HepG2 (cell line): ENCODE results near the gene CNPY4. TPM values are rescaled to one million over a fixed set of nuclear protein-coding genes. Genes with fewer than 3 reads are reported as not detected.

ENCODE experiments used
- ARNT ChIP-seq: fragments of 450-650 bp; IDR thresholded peaks from 2 replicates; pipeline ENCODE4 v1.6.1; 2017
- ARNT2 ChIP-seq: sonication (generic); formaldehyde crosslinking; IDR thresholded peaks from 2 replicates; pipeline ENCODE4 v1.8.0; 2022; ENCODE audit warnings: mild to moderate bottlenecking, low read depth, missing genetic modification reagents, moderate library complexity
- CENPX ChIP-seq: sonication (generic); formaldehyde crosslinking; IDR thresholded peaks from 2 replicates; pipeline ENCODE4 v1.9.0; 2021; ENCODE audit warnings: mild to moderate bottlenecking, missing genetic modification reagents, moderate library complexity
- DR1 ChIP-seq: sonication (generic); formaldehyde crosslinking; IDR thresholded peaks from 2 replicates; pipeline ENCODE4 v1.8.0; 2021; ENCODE audit warnings: mild to moderate bottlenecking, missing genetic modification reagents, inconsistent platforms
- EP300 ChIP-seq, 3 experiments: sonication (generic) in 1 of 3; formaldehyde crosslinking in 1 of 3; IDR thresholded peaks; 2 replicates each; pipeline versions ENCODE4 v1.5.1 to v1.6.1; 2011 to 2020; ENCODE audit warnings: low read depth in 2 of 3, low read length in 2 of 3, borderline replicate concordance in 1 of 3, improper control_type of control experiment in 1 of 3, mild to moderate bottlenecking in 1 of 3, missing genetic modification reagents in 1 of 3, moderate library complexity in 1 of 3
- GPN1 ChIP-seq: sonication (generic); formaldehyde crosslinking; IDR thresholded peaks from 2 replicates; pipeline ENCODE4 v1.5.1; 2020; ENCODE audit warnings: missing genetic modification reagents, borderline replicate concordance
- RARA ChIP-seq: IDR thresholded peaks from 2 replicates; pipeline ENCODE4 v1.6.1; 2016; ENCODE audit warnings: missing genetic modification reagents, missing compliant biosample characterization
- SP140L ChIP-seq: sonication (generic); formaldehyde crosslinking; IDR thresholded peaks from 2 replicates; pipeline ENCODE4 v1.4.0; 2020; ENCODE audit warnings: missing genetic modification reagents, borderline replicate concordance
- STAG1 ChIP-seq: sonication (generic); formaldehyde crosslinking; IDR thresholded peaks from 2 replicates; pipeline ENCODE4 v1.4.0; 2020; ENCODE audit warnings: missing genetic modification reagents
- ZNF230 ChIP-seq: sonication (generic); formaldehyde crosslinking; IDR thresholded peaks from 2 replicates; pipeline ENCODE4 v1.4.0; 2020; ENCODE audit warnings: mild to moderate bottlenecking, missing genetic modification reagents
- ZNF761 ChIP-seq: sonication (generic); formaldehyde crosslinking; conservative IDR thresholded peaks from 2 replicates; pipeline ENCODE4 v1.4.0; 2020; ENCODE audit warnings: mild to moderate bottlenecking, missing genetic modification reagents
- ZNF766 ChIP-seq: sonication (generic); formaldehyde crosslinking; IDR thresholded peaks from 2 replicates; pipeline ENCODE4 v1.5.0; 2020; ENCODE audit warnings: missing genetic modification reagents, borderline replicate concordance
- ZNF891 ChIP-seq: sonication (generic); formaldehyde crosslinking; IDR thresholded peaks from 2 replicates; pipeline ENCODE4 v1.5.0; 2020; ENCODE audit warnings: mild to moderate bottlenecking, missing genetic modification reagents
- polyA plus RNA-seq, 8 experiments: library from polyadenylated mRNA; depleted of rRNA in 3 of 8; stranded (reverse) in 7 of 8; unstranded in 1 of 8; fragments of >200 nt; fragmentation: Illumina TruSeq in 4 of 8; extraction: Trizol in 4 of 8; gene quantifications; 2 replicates each; pipeline versions ENCODE4 v1.2.1 to v1.2.3, GENCODE V29; 2011 to 2016; ENCODE audit warnings: low read depth in 4 of 8, missing spikeins in 1 of 8, mixed read lengths in 1 of 8; ENCODE audit not compliant: insufficient read depth in 1 of 8
- total RNA-seq, 5 experiments: library from RNA; depleted of rRNA; stranded (reverse); fragments of >200 nt; fragmentation: Illumina TruSeq; extraction: Trizol; gene quantifications; 2 replicates each; pipeline ENCODE4 v1.2.3, GENCODE V29; 2016; ENCODE audit warnings: low read depth in 1 of 5
- TF ChIP-seq, protein P1 (sequence below): sonication (generic); formaldehyde crosslinking; IDR thresholded peaks from 2 replicates; pipeline ENCODE4 v1.9.0; 2022; ENCODE audit warnings: low read depth, missing genetic modification reagents
- TF ChIP-seq, protein P2 (sequence below): sonication (generic); formaldehyde crosslinking; IDR thresholded peaks from 2 replicates; pipeline ENCODE4 v1.9.0; 2021; ENCODE audit warnings: missing genetic modification reagents, mild to moderate bottlenecking, borderline replicate concordance
- TF ChIP-seq, protein P3 (sequence below): sonication (generic); formaldehyde crosslinking; IDR thresholded peaks from 2 replicates; pipeline ENCODE4 v1.8.1; 2022; ENCODE audit warnings: mild to moderate bottlenecking, missing genetic modification reagents
- TF ChIP-seq, protein P4 (sequence below), 2 experiments: fragments of 450-650 bp in 1 of 2; sonication (generic) in 1 of 2; formaldehyde crosslinking; IDR thresholded peaks; 2 replicates each; pipeline versions ENCODE4 v1.5.0 to v1.8.0; 2020 to 2022; ENCODE audit warnings: mild to moderate bottlenecking in 1 of 2, missing genetic modification reagents in 1 of 2
- TF ChIP-seq, protein P5 (sequence below): sonication (generic); IDR thresholded peaks from 2 replicates; pipeline ENCODE4 v1.6.1; 2016; ENCODE audit warnings: low read depth, borderline replicate concordance
- TF ChIP-seq, protein P6 (sequence below): IDR thresholded peaks from 2 replicates; pipeline ENCODE4 v1.6.1; 2016; ENCODE audit warnings: low read depth, control low read depth

Gene CNPY4
- total and polyA plus RNA-seq, 2 of the 13 experiments (the other 11 are each of a cell fraction or from before 2014, with no cell fraction given) = 6.2 to 12.7 TPM

DNA sequence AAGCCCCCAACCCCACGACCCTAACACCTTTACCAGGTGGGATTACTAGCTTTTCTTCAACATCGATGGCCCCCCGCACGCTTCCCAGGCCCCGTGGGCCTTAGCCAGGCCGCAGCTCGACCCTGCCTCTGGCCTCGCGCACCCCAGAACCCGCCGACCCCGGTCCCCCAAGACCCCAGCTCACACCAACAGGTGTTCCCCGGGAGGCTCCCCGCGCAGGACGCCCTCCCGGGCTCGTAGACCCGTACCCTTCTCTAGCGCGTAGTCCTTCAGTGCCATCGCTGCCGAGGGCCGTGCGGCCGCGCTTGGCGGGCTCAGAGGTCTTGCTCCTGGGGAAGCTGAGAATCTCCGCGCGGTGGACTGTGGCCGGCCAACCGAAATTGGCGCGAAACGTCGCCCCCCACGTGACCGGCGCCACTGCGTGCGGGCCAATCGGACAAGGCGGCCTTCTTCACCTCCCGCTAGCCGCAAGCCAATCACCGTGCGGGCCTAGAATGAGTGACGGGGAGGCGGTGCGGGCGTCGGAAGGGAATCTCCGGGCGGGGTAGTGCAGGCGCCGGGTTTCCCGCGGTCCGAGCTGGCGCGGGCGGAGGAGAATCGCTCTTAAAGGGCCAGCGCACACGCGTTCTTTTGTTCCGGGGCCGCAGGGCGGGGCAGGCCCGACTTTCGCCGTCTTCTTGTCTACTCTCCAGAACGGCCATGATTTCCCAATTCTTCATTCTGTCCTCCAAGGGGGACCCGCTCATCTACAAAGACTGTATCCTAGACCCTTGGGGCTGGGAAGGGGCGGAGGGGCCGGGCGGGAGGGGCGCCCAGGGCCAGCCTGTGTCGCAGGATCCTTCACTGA, 18.2 kb upstream of the CNPY4 start, which contains the start of the genes AP4M1 and MCM7 (continued):
- TF ChIP-seq RARA (no peak), ZNF891 (CRISPR knock-in tag) (no peak; the same call in 1 of the 2 replicates), GPN1 (CRISPR knock-in tag) (no peak), CENPX (CRISPR knock-in tag) (no peak), ARNT2 (CRISPR knock-in tag) (peak; percentile 87), ARNT (no peak), STAG1 (CRISPR knock-in tag) (no peak), DR1 (CRISPR knock-in tag) (peak; percentile 73), ZNF761 (CRISPR knock-in tag) (no peak), ZNF766 (CRISPR knock-in tag) (no peak), ZNF230 (no peak; the same call in 1 of the 2 replicates), SP140L (CRISPR knock-in tag) (no peak), EP300 (IDR thresholded peaks at IDR 0.05; ENCODE audit: low read depth in 2 of 2, low read length in 2 of 2) (peak in 1 of 2 experiments; percentile 23; a peak in 2 of 4 replicates), EP300 (CRISPR knock-in tag; IDR thresholded peaks at IDR 0.05; ENCODE audit: borderline replicate concordance) (no peak)
- TF ChIP-seq, protein P1, sequence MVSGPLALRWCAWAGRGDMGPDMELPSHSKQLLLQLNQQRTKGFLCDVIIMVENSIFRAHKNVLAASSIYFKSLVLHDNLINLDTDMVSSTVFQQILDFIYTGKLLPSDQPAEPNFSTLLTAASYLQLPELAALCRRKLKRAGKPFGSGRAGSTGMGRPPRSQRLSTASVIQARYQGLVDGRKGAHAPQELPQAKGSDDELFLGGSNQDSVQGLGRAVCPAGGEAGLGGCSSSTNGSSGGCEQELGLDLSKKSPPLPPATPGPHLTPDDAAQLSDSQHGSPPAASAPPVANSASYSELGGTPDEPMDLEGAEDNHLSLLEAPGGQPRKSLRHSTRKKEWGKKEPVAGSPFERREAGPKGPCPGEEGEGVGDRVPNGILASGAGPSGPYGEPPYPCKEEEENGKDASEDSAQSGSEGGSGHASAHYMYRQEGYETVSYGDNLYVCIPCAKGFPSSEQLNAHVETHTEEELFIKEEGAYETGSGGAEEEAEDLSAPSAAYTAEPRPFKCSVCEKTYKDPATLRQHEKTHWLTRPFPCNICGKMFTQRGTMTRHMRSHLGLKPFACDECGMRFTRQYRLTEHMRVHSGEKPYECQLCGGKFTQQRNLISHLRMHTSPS = 0 out of 2 replicates have a peak, but pooled peaks have one; percentile 46
- TF ChIP-seq, protein P2, sequence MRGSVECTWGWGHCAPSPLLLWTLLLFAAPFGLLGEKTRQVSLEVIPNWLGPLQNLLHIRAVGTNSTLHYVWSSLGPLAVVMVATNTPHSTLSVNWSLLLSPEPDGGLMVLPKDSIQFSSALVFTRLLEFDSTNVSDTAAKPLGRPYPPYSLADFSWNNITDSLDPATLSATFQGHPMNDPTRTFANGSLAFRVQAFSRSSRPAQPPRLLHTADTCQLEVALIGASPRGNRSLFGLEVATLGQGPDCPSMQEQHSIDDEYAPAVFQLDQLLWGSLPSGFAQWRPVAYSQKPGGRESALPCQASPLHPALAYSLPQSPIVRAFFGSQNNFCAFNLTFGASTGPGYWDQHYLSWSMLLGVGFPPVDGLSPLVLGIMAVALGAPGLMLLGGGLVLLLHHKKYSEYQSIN (CRISPR knock-in tag) = no peak
- TF ChIP-seq, protein P3, sequence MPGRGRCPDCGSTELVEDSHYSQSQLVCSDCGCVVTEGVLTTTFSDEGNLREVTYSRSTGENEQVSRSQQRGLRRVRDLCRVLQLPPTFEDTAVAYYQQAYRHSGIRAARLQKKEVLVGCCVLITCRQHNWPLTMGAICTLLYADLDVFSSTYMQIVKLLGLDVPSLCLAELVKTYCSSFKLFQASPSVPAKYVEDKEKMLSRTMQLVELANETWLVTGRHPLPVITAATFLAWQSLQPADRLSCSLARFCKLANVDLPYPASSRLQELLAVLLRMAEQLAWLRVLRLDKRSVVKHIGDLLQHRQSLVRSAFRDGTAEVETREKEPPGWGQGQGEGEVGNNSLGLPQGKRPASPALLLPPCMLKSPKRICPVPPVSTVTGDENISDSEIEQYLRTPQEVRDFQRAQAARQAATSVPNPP (CRISPR knock-in tag) = peak; percentile 71; the same call in 1 of the 2 replicates
- TF ChIP-seq, protein P4, sequence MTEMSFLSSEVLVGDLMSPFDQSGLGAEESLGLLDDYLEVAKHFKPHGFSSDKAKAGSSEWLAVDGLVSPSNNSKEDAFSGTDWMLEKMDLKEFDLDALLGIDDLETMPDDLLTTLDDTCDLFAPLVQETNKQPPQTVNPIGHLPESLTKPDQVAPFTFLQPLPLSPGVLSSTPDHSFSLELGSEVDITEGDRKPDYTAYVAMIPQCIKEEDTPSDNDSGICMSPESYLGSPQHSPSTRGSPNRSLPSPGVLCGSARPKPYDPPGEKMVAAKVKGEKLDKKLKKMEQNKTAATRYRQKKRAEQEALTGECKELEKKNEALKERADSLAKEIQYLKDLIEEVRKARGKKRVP (CRISPR knock-in tag; IDR thresholded peaks at IDR 0.05) = no peak
- TF ChIP-seq, protein P5, sequence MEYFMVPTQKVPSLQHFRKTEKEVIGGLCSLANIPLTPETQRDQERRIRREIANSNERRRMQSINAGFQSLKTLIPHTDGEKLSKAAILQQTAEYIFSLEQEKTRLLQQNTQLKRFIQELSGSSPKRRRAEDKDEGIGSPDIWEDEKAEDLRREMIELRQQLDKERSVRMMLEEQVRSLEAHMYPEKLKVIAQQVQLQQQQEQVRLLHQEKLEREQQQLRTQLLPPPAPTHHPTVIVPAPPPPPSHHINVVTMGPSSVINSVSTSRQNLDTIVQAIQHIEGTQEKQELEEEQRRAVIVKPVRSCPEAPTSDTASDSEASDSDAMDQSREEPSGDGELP = peak; percentile 12; the same call in 1 of the 2 replicates
- TF ChIP-seq, protein P6, sequence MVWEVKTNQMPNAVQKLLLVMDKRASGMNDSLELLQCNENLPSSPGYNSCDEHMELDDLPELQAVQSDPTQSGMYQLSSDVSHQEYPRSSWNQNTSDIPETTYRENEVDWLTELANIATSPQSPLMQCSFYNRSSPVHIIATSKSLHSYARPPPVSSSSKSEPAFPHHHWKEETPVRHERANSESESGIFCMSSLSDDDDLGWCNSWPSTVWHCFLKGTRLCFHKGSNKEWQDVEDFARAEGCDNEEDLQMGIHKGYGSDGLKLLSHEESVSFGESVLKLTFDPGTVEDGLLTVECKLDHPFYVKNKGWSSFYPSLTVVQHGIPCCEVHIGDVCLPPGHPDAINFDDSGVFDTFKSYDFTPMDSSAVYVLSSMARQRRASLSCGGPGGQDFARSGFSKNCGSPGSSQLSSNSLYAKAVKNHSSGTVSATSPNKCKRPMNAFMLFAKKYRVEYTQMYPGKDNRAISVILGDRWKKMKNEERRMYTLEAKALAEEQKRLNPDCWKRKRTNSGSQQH = 0 out of 2 replicates have a peak, but pooled peaks have one; percentile 66
